Fibroblast of skin of right biceps (primary cell): Measurements from ENCODE around the gene STK36.

Experiments used
- DNase-seq: peaks from one replicate; pipeline ENCODE4 v3.0.0-alpha.2; 2013

Gene STK36

GRCh38 chr2:218662377-218662776 lies 9.5 kb upstream of the STK36 start:
- no peak for DNase-seq

GRCh38 chr2:218662827-218663226 lies 9.1 kb upstream of the STK36 start:
- DNase-seq: no peak

GRCh38 chr2:218663901-218664300 lies 8.0 kb upstream of the STK36 start:
- DNase-seq: no peak

GRCh38 chr2:218664653-218665052 lies 7.2 kb upstream of the STK36 start:
- no peak for DNase-seq

- DNase-seq: no peak
These were observed 711 bp upstream of the STK36 start for GRCh38 chr2:218671097-218671653.

- DNase-seq: no peak
These were observed 7.2 kb downstream of the STK36 start for GRCh38 chr2:218679119-218679518.

GRCh38 chr2:218680061-218680460 lies 8.2 kb downstream of the STK36 start:
- DNase-seq: no peak

GRCh38 chr2:218687400-218688060 lies 15.6 kb downstream of the STK36 start:
- peak; percentile 73 for DNase-seq

GRCh38 chr2:218691234-218691633 lies 19.3 kb downstream of the STK36 start:
- DNase-seq: peak; percentile 44

- peak; percentile 12 for DNase-seq
These were observed 22.7 kb downstream of the STK36 start for GRCh38 chr2:218694405-218695145.

- no peak for DNase-seq
These were observed 27.0 kb downstream of the STK36 start for GRCh38 chr2:218698885-218699284.

- DNase-seq: no peak
These were observed 29.9 kb downstream of the STK36 start for GRCh38 chr2:218701806-218702205.

GRCh38 chr2:218703341-218703740 lies 31.5 kb downstream of the STK36 start:
- DNase-seq: no peak

GRCh38 chr2:218708086-218708485 lies 36.2 kb downstream of the STK36 start:
- DNase-seq: no peak

- DNase-seq: no peak
These were observed 38.0 kb downstream of the STK36 start for GRCh38 chr2:218709908-218710307.

GRCh38 chr2:218710334-218710686 lies 38.4 kb downstream of the STK36 start:
- DNase-seq: no peak

- peak; percentile 96 for DNase-seq
These were observed 39.0 kb downstream of the STK36 start, which contains the start of gene TTLL4 for GRCh38 chr2:218710687-218711549. TSS of gene TTLL4 (plus strand) at chr2:218710835. CDS start at chr2:218737677, 26,842 bp downstream.

GRCh38 chr2:218711550-218711929 lies 39.7 kb downstream of the STK36 start:
- peak; percentile 64 for DNase-seq

GRCh38 chr2:218713922-218714321 lies 42.0 kb downstream of the STK36 start:
- DNase-seq: no peak

- DNase-seq: no peak
These were observed 44.2 kb downstream of the STK36 start for GRCh38 chr2:218716070-218716469.

GRCh38 chr2:218717262-218717661 lies 45.4 kb downstream of the STK36 start:
- no peak for DNase-seq

- no peak for DNase-seq
These were observed 46.2 kb downstream of the STK36 start for GRCh38 chr2:218718058-218718457.

GRCh38 chr2:218719457-218719856 lies 47.6 kb downstream of the STK36 start:
- DNase-seq: no peak
